Fibroblast of lung (primary cell): ENCODE data around the gene CDCA8. TPM values are rescaled to one million over a fixed set of nuclear protein-coding genes. Genes with fewer than 3 reads are reported as not detected.

ENCODE experiments used
- DNase-seq, 2 donors: peaks; one replicate each; pipeline versions ENCODE4 v3.0.0 to v3.0.0-alpha.2; 2010; ENCODE audit warnings: low read depth in 2 of 2
- H2AFZ ChIP-seq: 2 replicates; pipeline ENCODE4 v1.5.1; 2012; ENCODE audit warnings: low read length, control low read depth, inconsistent platforms
- H3K27ac ChIP-seq: 2 replicates; pipeline ENCODE4 v1.5.1; 2011; ENCODE audit warnings: low read length, control low read depth; ENCODE audit not compliant: insufficient read depth
- H3K27me3 ChIP-seq: 2 replicates; pipeline ENCODE4 v1.5.1; 2011; ENCODE audit warnings: mild to moderate bottlenecking, low read length; ENCODE audit not compliant: control insufficient read depth, insufficient read depth
- H3K36me3 ChIP-seq: 2 replicates; pipeline ENCODE4 v1.5.1; 2011; ENCODE audit warnings: low read length; ENCODE audit not compliant: control insufficient read depth, insufficient read depth
- H3K4me1 ChIP-seq: 2 replicates; pipeline ENCODE4 v1.5.1; 2011; ENCODE audit warnings: low read length; ENCODE audit not compliant: control insufficient read depth, insufficient read depth; ENCODE audit errors: extremely low read depth
- H3K4me2 ChIP-seq: 2 replicates; pipeline ENCODE4 v1.5.1; 2011; ENCODE audit warnings: low read length, control low read depth; ENCODE audit not compliant: insufficient read depth; ENCODE audit errors: extremely low read depth
- H3K4me3 ChIP-seq, 4 experiments: fragments of 200-600 bp in 1 of 4; sonication (generic) in 1 of 4; replicated peaks in 1 of 4; 2 replicates each; pipeline ENCODE4 v1.5.1; 2011 to 2016; ENCODE audit warnings: low read length in 4 of 4, low read depth in 3 of 4, mild to moderate bottlenecking in 3 of 4, control low read depth in 2 of 4, inconsistent platforms in 1 of 4, mixed read lengths in 1 of 4; ENCODE audit not compliant: insufficient read depth in 1 of 4; ENCODE audit errors: control extremely low read depth in 1 of 4
- H3K79me2 ChIP-seq: 2 replicates; pipeline ENCODE4 v1.5.1; 2012; ENCODE audit warnings: mild to moderate bottlenecking, low read length, inconsistent platforms; ENCODE audit not compliant: control insufficient read depth, insufficient read depth
- H3K9ac ChIP-seq: 2 replicates; pipeline ENCODE4 v1.5.1; 2011; ENCODE audit warnings: mild to moderate bottlenecking, low read length, control low read depth; ENCODE audit not compliant: insufficient read depth
- H3K9me3 ChIP-seq: 2 replicates; pipeline ENCODE4 v1.5.1; 2012; ENCODE audit warnings: low read depth, low read length; ENCODE audit not compliant: control insufficient read depth, insufficient read depth
- H4K20me1 ChIP-seq: 2 replicates; pipeline ENCODE4 v1.5.1; 2011; ENCODE audit warnings: low read length; ENCODE audit not compliant: control insufficient read depth, insufficient read depth; ENCODE audit errors: extremely low read depth
- EZH2 ChIP-seq: IDR thresholded peaks from 2 replicates; pipeline ENCODE4 v1.5.1; 2012; ENCODE audit warnings: low read length, control low read depth, mild to moderate bottlenecking; ENCODE audit errors: missing control alignments
- polyA plus RNA-seq, 2 donors: library from polyadenylated mRNA; depleted of rRNA in 1 of 2; stranded (reverse) in 1 of 2; unstranded in 1 of 2; fragments of >200 nt; gene quantifications; 2 replicates each; pipeline ENCODE4 v1.2.1, GENCODE V29; 2011 to 2012; ENCODE audit warnings: missing spikeins in 1 of 2
- total RNA-seq: library from RNA; depleted of rRNA; stranded (reverse); fragments of >200 nt; gene quantifications from 2 replicates; pipeline ENCODE4 v1.2.1, GENCODE V29; 2014
- TF ChIP-seq, protein P1 (sequence below), 2 donors: IDR thresholded peaks in 1 of 2; conservative IDR thresholded peaks in 1 of 2; 1 replicate in 1 of 2; 2 replicates in 1 of 2; pipeline ENCODE4 v1.5.1; 2011 to 2012; ENCODE audit warnings: low read length in 2 of 2, control low read depth in 1 of 2, inconsistent platforms in 1 of 2, low read depth in 1 of 2, mild to moderate bottlenecking in 1 of 2

CDCA8 gene
- total and polyA plus RNA-seq, 2 donors (not counting 1 experiment from before 2014, with no cell fraction given) = 3.8 to 9.5 TPM

DNA sequence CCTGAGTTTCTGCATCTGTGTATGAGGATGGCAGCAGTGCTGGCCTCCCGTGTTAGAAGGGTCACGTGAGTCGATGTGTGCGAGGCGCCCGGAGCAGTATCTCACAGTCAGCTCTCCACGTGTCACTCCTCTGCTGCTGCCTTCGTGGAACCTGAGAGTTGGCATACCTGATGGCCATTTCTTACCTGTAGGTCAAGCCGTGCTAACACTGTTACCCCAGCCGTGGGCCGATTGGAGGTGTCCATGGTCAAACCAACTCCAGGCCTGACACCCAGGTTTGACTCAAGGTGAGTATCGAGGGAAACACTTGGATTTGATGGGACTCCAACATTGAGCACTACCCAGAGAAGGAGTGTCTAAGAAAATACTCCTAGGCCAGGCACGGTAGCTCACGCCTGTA, 10.7 kb downstream of the CDCA8 start:
- H3K9ac ChIP-seq = no peak overlapping the region
- H3K79me2 ChIP-seq = peaks cover 1% of the 10 kb centered on the region
- DNase-seq = no peak
- peaks cover 2% of the 10 kb centered on the region for H4K20me1 ChIP-seq
- no peak for TF ChIP-seq EZH2
- TF ChIP-seq, protein P1, sequence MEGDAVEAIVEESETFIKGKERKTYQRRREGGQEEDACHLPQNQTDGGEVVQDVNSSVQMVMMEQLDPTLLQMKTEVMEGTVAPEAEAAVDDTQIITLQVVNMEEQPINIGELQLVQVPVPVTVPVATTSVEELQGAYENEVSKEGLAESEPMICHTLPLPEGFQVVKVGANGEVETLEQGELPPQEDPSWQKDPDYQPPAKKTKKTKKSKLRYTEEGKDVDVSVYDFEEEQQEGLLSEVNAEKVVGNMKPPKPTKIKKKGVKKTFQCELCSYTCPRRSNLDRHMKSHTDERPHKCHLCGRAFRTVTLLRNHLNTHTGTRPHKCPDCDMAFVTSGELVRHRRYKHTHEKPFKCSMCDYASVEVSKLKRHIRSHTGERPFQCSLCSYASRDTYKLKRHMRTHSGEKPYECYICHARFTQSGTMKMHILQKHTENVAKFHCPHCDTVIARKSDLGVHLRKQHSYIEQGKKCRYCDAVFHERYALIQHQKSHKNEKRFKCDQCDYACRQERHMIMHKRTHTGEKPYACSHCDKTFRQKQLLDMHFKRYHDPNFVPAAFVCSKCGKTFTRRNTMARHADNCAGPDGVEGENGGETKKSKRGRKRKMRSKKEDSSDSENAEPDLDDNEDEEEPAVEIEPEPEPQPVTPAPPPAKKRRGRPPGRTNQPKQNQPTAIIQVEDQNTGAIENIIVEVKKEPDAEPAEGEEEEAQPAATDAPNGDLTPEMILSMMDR (conservative IDR thresholded peaks at IDR 0.05 in 1 of 2, IDR thresholded peaks at IDR 0.05 in 1 of 2; ENCODE audit: low read depth in 1 of 2, low read length in 2 of 2) = no peak
- no peak overlapping the region for H3K27ac ChIP-seq
- H3K27me3 ChIP-seq = no peaks in the 10 kb centered on the region
- peaks cover 14% of the 10 kb centered on the region for H3K36me3 ChIP-seq
- no peaks in the 10 kb centered on the region for H3K9me3 ChIP-seq
- H3K4me1 ChIP-seq = no peaks in the 10 kb centered on the region
- H3K4me3 ChIP-seq = no peak overlapping the region
- no peak overlapping the region for H3K4me2 ChIP-seq
- no peak overlapping the region for H2AFZ ChIP-seq

DNA sequence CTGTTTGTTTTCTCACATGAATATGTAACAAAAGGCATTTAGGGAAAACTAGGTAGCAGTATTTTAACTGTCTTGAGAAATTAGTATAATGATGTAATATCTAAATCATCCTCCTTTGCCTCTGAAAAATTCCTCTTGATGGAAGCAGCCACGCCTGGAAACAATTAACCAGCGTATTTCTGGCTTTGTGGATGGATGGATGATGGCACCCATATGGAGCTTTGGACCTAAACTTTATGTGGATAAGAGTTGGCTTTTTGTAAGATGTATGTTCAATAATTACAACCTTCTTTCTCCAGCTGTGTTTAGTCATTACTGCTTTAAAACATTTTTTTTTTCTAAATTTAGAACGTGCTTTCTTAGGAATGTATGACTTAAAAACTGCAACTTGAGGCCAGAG, 12.7 kb downstream of the CDCA8 start:
- no peak overlapping the region for H3K4me3 ChIP-seq
- H3K79me2 ChIP-seq = no peaks in the 10 kb centered on the region
- peak in 1 of 2 donors; percentile 25 for DNase-seq
- peak overlapping the region; percentile 68 for H3K27ac ChIP-seq
- H3K9ac ChIP-seq = no peak overlapping the region
- H3K4me1 ChIP-seq = no peaks in the 10 kb centered on the region
- TF ChIP-seq, protein P1 (conservative IDR thresholded peaks at IDR 0.05 in 1 of 2, IDR thresholded peaks at IDR 0.05 in 1 of 2; ENCODE audit: low read depth in 1 of 2, low read length in 2 of 2) = no peak
- no peak for TF ChIP-seq EZH2
- H3K36me3 ChIP-seq = peaks cover 24% of the 10 kb centered on the region
- peak overlapping the region; percentile 19 for H3K4me2 ChIP-seq
- H4K20me1 ChIP-seq = peaks cover 2% of the 10 kb centered on the region
- no peaks in the 10 kb centered on the region for H3K9me3 ChIP-seq
- H3K27me3 ChIP-seq = no peaks in the 10 kb centered on the region
- H2AFZ ChIP-seq = no peak overlapping the region

DNA sequence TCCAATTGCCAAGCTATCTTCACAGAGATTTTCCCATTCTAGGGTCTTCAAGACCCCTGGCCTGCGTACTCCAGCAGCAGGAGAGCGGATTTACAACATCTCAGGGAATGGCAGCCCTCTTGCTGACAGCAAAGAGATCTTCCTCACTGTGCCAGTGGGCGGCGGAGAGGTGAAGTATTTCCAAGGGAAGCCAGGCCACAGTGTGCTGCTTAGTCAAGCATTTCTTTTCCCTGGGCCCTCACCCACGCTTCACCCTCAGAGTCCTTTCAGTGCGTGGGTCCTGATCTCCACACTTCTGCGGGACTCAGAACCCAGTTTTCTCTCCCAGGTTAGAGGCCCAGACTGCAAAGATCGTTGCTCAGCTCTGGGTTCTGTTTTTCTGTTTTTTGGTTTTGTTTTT, 13.1 kb downstream of the CDCA8 start:
- Histone ChIP-seq H3K4me2 (peak overlapping the region; percentile 51), H3K4me3 (no peak overlapping the region), H4K20me1 (peaks cover 2% of the 10 kb centered on the region), H2AFZ (peak overlapping the region; percentile 51), H3K4me1 (no peaks in the 10 kb centered on the region), H3K9me3 (no peaks in the 10 kb centered on the region), H3K36me3 (peaks cover 25% of the 10 kb centered on the region), H3K79me2 (no peaks in the 10 kb centered on the region), H3K27ac (peak overlapping the region; percentile 68), H3K27me3 (no peaks in the 10 kb centered on the region), H3K9ac (no peak overlapping the region)
- TF ChIP-seq, protein P1 (conservative IDR thresholded peaks at IDR 0.05 in 1 of 2, IDR thresholded peaks at IDR 0.05 in 1 of 2; ENCODE audit: low read depth in 1 of 2, low read length in 2 of 2) = no peak
- TF ChIP-seq EZH2 = no peak
- peak in 1 of 2 donors; percentile 6 for DNase-seq
